Ishikawa (cell line): ENCODE measurements around the gene BCL2L12.

Source experiments
- CREB1 ChIP-seq: IDR thresholded peaks from 2 replicates; pipeline ENCODE4 v1.6.1; 2012; ENCODE audit warnings: low read depth
- EP300 ChIP-seq: IDR thresholded peaks from 2 replicates; pipeline ENCODE4 v1.6.1; 2012; ENCODE audit warnings: borderline replicate concordance
- TAF1 ChIP-seq: IDR thresholded peaks from 2 replicates; pipeline ENCODE4 v1.6.1; 2012; ENCODE audit warnings: low read depth, mild to moderate bottlenecking
- USF1 ChIP-seq: IDR thresholded peaks from 2 replicates; pipeline ENCODE4 v1.6.1; 2012

- no peak for TF ChIP-seq EP300
- TF ChIP-seq TAF1, result no peak
- no peak for TF ChIP-seq CREB1
- no peak for TF ChIP-seq USF1
Observed at GRCh38 chr19:49616945-49617344, 48.8 kb upstream of the BCL2L12 start.
